Measurements from ENCODE around the gene MRPS2.

DNA sequence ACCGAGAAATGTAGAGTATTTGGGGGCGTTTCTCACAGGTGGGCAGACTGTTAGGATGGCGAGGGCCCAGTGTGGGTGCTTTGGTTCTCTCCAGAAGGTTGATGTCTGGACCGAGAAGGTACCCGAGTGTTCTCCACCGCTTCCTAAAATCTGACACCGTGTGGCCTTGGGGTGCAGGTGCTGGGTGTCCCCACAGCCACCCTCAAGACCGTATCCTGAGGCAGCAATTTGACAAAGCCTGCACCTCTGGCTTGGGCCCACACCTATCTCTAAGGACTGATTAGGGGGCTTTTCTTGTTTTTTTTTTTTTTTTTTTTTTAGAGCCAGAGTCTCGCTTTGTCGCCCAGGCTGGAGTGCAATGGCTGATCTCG is 19.6 kb upstream of the MRPS2 start:
- TF ChIP-seq, protein P1, sequence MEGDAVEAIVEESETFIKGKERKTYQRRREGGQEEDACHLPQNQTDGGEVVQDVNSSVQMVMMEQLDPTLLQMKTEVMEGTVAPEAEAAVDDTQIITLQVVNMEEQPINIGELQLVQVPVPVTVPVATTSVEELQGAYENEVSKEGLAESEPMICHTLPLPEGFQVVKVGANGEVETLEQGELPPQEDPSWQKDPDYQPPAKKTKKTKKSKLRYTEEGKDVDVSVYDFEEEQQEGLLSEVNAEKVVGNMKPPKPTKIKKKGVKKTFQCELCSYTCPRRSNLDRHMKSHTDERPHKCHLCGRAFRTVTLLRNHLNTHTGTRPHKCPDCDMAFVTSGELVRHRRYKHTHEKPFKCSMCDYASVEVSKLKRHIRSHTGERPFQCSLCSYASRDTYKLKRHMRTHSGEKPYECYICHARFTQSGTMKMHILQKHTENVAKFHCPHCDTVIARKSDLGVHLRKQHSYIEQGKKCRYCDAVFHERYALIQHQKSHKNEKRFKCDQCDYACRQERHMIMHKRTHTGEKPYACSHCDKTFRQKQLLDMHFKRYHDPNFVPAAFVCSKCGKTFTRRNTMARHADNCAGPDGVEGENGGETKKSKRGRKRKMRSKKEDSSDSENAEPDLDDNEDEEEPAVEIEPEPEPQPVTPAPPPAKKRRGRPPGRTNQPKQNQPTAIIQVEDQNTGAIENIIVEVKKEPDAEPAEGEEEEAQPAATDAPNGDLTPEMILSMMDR (IDR thresholded peaks at IDR 0.05): no peak
- TF ChIP-seq EP300 (IDR thresholded peaks at IDR 0.05): no peak
- TF ChIP-seq POLR2A (IDR thresholded peaks at IDR 0.05): no peak

All from suprapubic skin (tissue), 3 donors.